ENCODE data around the gene RNF187. TPM values are rescaled to one million over a fixed set of nuclear protein-coding genes. Genes with fewer than 3 reads are reported as not detected.

Gene RNF187
- total RNA-seq, 2 experiments from 2014 or later: 40.7 to 45.1 TPM

- DNase-seq (no peak), ATAC-seq (ENCODE audit: poor library complexity) (no peak)
- H3K4me3 ChIP-seq (ENCODE audit: low read length): no peak overlapping the region
- no peaks in the 10 kb centered on the region for H3K36me3 ChIP-seq (ENCODE audit: insufficient read depth, low read length)
- CTCF ChIA-PET: no interaction called here
- no peaks in the 10 kb centered on the region for H3K27me3 ChIP-seq (ENCODE audit: control insufficient read depth in 1 of 2, insufficient read depth in 2 of 2, low read length in 2 of 2)
- H3K9me3 Mint-ChIP-seq: no peaks in the 10 kb centered on the region
- H3K27me3 Mint-ChIP-seq: peaks cover 9% of the 10 kb centered on the region
- POLR2A ChIA-PET: no interaction called here
- intact Hi-C loops (cut with DNase I, micrococcal nuclease): loop anchor here in 1 of 2 experiments (2.0 kb wide), 1 partner anchor 45 kb away; no protein-coding TSS in a partner anchor
- H3K27ac Mint-ChIP-seq: no peak overlapping the region
- no peaks in the 10 kb centered on the region for H3K9me3 ChIP-seq (ENCODE audit: control insufficient read depth in 1 of 2, insufficient read depth in 1 of 2, low read length in 2 of 2)
- TF ChIP-seq, protein P1, sequence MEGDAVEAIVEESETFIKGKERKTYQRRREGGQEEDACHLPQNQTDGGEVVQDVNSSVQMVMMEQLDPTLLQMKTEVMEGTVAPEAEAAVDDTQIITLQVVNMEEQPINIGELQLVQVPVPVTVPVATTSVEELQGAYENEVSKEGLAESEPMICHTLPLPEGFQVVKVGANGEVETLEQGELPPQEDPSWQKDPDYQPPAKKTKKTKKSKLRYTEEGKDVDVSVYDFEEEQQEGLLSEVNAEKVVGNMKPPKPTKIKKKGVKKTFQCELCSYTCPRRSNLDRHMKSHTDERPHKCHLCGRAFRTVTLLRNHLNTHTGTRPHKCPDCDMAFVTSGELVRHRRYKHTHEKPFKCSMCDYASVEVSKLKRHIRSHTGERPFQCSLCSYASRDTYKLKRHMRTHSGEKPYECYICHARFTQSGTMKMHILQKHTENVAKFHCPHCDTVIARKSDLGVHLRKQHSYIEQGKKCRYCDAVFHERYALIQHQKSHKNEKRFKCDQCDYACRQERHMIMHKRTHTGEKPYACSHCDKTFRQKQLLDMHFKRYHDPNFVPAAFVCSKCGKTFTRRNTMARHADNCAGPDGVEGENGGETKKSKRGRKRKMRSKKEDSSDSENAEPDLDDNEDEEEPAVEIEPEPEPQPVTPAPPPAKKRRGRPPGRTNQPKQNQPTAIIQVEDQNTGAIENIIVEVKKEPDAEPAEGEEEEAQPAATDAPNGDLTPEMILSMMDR (IDR thresholded peaks at IDR 0.05): no peak
- H3K36me3 Mint-ChIP-seq (ENCODE audit: low read depth): peaks cover 18% of the 10 kb centered on the region
- peaks cover 19% of the 10 kb centered on the region for H3K4me1 ChIP-seq (ENCODE audit: insufficient read depth, low read length)
- no peak overlapping the region for H3K27ac ChIP-seq (ENCODE audit: low read depth in 1 of 2, low read length in 2 of 2)
- H3K4me3 Mint-ChIP-seq: no peak overlapping the region
- H3K4me1 Mint-ChIP-seq (ENCODE audit: low read depth): peaks cover 40% of the 10 kb centered on the region
Measured at GRCh38 chr1:228453614-228454013, 33.6 kb upstream of the RNF187 start.

- no peak for ATAC-seq (ENCODE audit: poor library complexity)
- CTCF ChIA-PET: no interaction called here
Measured at GRCh38 chr1:228454238-228454637, 32.9 kb upstream of the RNF187 start.

GRCh38 chr1:228455715-228456114 is 31.5 kb upstream of the RNF187 start:
- peaks cover 48% of the 10 kb centered on the region for H3K4me1 Mint-ChIP-seq (ENCODE audit: low read depth)
- intact Hi-C loops (cut with DNase I, micrococcal nuclease): loop anchor here (2.0 to 5.0 kb wide), 6 partner anchors 38 to 887 kb away; partner anchors contain the start of genes CCSAP (in 1 of the 2) and TRIM17 (in 1 of the 2)

More at GRCh38 chr1:228454238-228454637, 32.9 kb upstream of the RNF187 start:
- peaks cover 7% of the 10 kb centered on the region for H3K27me3 Mint-ChIP-seq
- peaks cover 24% of the 10 kb centered on the region for H3K4me1 ChIP-seq (ENCODE audit: insufficient read depth, low read length)
- H3K36me3 ChIP-seq (ENCODE audit: insufficient read depth, low read length): no peaks in the 10 kb centered on the region
- no peaks in the 10 kb centered on the region for H3K9me3 Mint-ChIP-seq
- POLR2A ChIA-PET: no interaction called here
- intact Hi-C loops (cut with DNase I, micrococcal nuclease): loop anchor here in 1 of 2 experiments (2.0 kb wide), 1 partner anchor 45 kb away; no protein-coding TSS in a partner anchor
- H3K4me3 Mint-ChIP-seq: peak overlapping the region; percentile 5
- H3K27me3 ChIP-seq (ENCODE audit: control insufficient read depth in 1 of 2, insufficient read depth in 2 of 2, low read length in 2 of 2): no peaks in the 10 kb centered on the region
- H3K4me3 ChIP-seq (ENCODE audit: low read length): no peak overlapping the region
- no peak overlapping the region for H3K27ac ChIP-seq (ENCODE audit: low read depth in 1 of 2, low read length in 2 of 2)
- no peaks in the 10 kb centered on the region for H3K9me3 ChIP-seq (ENCODE audit: control insufficient read depth in 1 of 2, insufficient read depth in 1 of 2, low read length in 2 of 2)
- H3K4me1 Mint-ChIP-seq (ENCODE audit: low read depth): peaks cover 44% of the 10 kb centered on the region
- DNase-seq: no peak
- H3K27ac Mint-ChIP-seq: no peak overlapping the region
- TF ChIP-seq, protein P1 (IDR thresholded peaks at IDR 0.05): no peak
- H3K36me3 Mint-ChIP-seq (ENCODE audit: low read depth): peaks cover 19% of the 10 kb centered on the region

More at GRCh38 chr1:228455715-228456114, 31.5 kb upstream of the RNF187 start:
- no peak for ATAC-seq (ENCODE audit: poor library complexity)
- H3K27me3 ChIP-seq (ENCODE audit: control insufficient read depth in 1 of 2, insufficient read depth in 2 of 2, low read length in 2 of 2): no peaks in the 10 kb centered on the region
- H3K4me3 ChIP-seq (ENCODE audit: low read length): no peak overlapping the region
- CTCF ChIA-PET: interaction anchor here (3.5 kb wide), 1 partner anchor 31 kb away, joined by 30 read pairs; the partner anchor contains the start of gene RNF187
- Mint-ChIP-seq H3K27ac (no peak overlapping the region), H3K9me3 (no peaks in the 10 kb centered on the region), H3K36me3 (ENCODE audit: low read depth) (peaks cover 19% of the 10 kb centered on the region), H3K27me3 (peaks cover 5% of the 10 kb centered on the region), H3K4me3 (no peak overlapping the region)
- DNase-seq: no peak
- no peak overlapping the region for H3K27ac ChIP-seq (ENCODE audit: low read depth in 1 of 2, low read length in 2 of 2)
- H3K9me3 ChIP-seq (ENCODE audit: control insufficient read depth in 1 of 2, insufficient read depth in 1 of 2, low read length in 2 of 2): no peaks in the 10 kb centered on the region
- H3K4me1 ChIP-seq (ENCODE audit: insufficient read depth, low read length): peaks cover 30% of the 10 kb centered on the region
- TF ChIP-seq, protein P1 (IDR thresholded peaks at IDR 0.05): no peak
- POLR2A ChIA-PET: interaction anchor here (1.8 to 2.4 kb wide), 2 partner anchors 9 to 50 kb away, joined by 10 to 20 read pairs; partner anchors contain the start of gene TRIM11
- H3K36me3 ChIP-seq (ENCODE audit: insufficient read depth, low read length): no peaks in the 10 kb centered on the region
